H1 (cell line): ENCODE measurements around the gene RMDN2. TPM values are rescaled to one million over a fixed set of nuclear protein-coding genes. Genes with fewer than 3 reads are reported as not detected.

Source experiments
- CTCF ChIA-PET: fragments of 300-600 bp; sonication (Branson Sonifier 250); formaldehyde crosslinking; loops from one replicate; lab custom pipeline; 2021; ENCODE audit not compliant: partially characterized antibody; lab: Charles Lee
- POLR2A ChIA-PET: fragments of 300-600 bp; sonication (Branson Sonifier 250); formaldehyde crosslinking; loops from one replicate; lab custom pipeline; 2021; ENCODE audit warnings: inconsistent platforms; ENCODE audit not compliant: partially characterized antibody; lab: Charles Lee
- DNase-seq, 2 experiments: peaks; one replicate each; pipeline versions ENCODE4 v3.0.0 to v3.0.0-alpha.2; 2010 to 2022; ENCODE audit warnings: low spot score in 2 of 2, low read depth in 1 of 2, mixed read lengths in 1 of 2
- FAIRE-seq: peaks from 2 replicates; lab custom pipeline; 2011; peaks lifted over from hg19 to GRCh38; lab: Jason Lieb, UNC
- H2AFZ ChIP-seq: 2 replicates; pipeline ENCODE4 v1.8.1; 2012; ENCODE audit warnings: low read length, inconsistent platforms
- H2AK5ac ChIP-seq: 2 replicates; pipeline ENCODE4 v1.6.1; 2013; ENCODE audit warnings: low read depth, low read length
- H2BK120ac ChIP-seq: replicated peaks from 2 replicates; pipeline ENCODE3; 2013; ENCODE audit warnings: low read depth, low read length, inconsistent platforms
- H2BK12ac ChIP-seq: 2 replicates; pipeline ENCODE4 v1.6.1; 2013; ENCODE audit warnings: low read depth, low read length
- H2BK15ac ChIP-seq: 2 replicates; pipeline ENCODE4 v1.6.1; 2013; ENCODE audit warnings: low read length
- H2BK20ac ChIP-seq: 2 replicates; pipeline ENCODE4 v1.6.1; 2013; ENCODE audit warnings: low read length
- H2BK5ac ChIP-seq: 2 replicates; pipeline ENCODE4 v1.6.1; 2013; ENCODE audit warnings: low read depth, low read length
- H3K14ac ChIP-seq: 2 replicates; pipeline ENCODE4 v1.6.1; 2013; ENCODE audit warnings: inconsistent platforms; ENCODE audit not compliant: insufficient read length
- H3K18ac ChIP-seq: 2 replicates; pipeline ENCODE4 v1.6.1; 2013; ENCODE audit warnings: low read length; ENCODE audit errors: extremely low read depth
- H3K23ac ChIP-seq: 2 replicates; pipeline ENCODE4 v1.6.1; 2013; ENCODE audit warnings: inconsistent platforms; ENCODE audit not compliant: insufficient read length
- H3K23me2 ChIP-seq: 2 replicates; pipeline ENCODE4 v1.6.1; 2013; ENCODE audit warnings: low read depth, low read length
- H3K27ac ChIP-seq: 2 replicates; pipeline ENCODE4 v1.6.1; 2011; ENCODE audit warnings: low read depth, low read length, inconsistent platforms
- H3K27me3 ChIP-seq, 4 experiments: replicated peaks in 1 of 4; 1 replicate in 1 of 4; 2 replicates in 3 of 4; pipeline versions ENCODE4 v1.6.1 to v1.8.1; 2011 to 2013; ENCODE audit warnings: low read length in 3 of 4, mild to moderate bottlenecking in 3 of 4, inconsistent platforms in 2 of 4, mixed read lengths in 2 of 4, moderate library complexity in 1 of 4; ENCODE audit not compliant: control insufficient read depth in 3 of 4, insufficient read depth in 3 of 4; ENCODE audit errors: extremely low read depth in 1 of 4
- H3K36me3 ChIP-seq, 4 experiments: 2 replicates each; pipeline versions ENCODE4 v1.6.1 to v1.8.1; 2011 to 2013; ENCODE audit warnings: mild to moderate bottlenecking in 4 of 4, low read length in 3 of 4, moderate library complexity in 2 of 4, control low read depth in 1 of 4, inconsistent platforms in 1 of 4; ENCODE audit not compliant: insufficient read depth in 4 of 4, control insufficient read depth in 2 of 4
- H3K4ac ChIP-seq: replicated peaks from 2 replicates; pipeline ENCODE3; 2013; ENCODE audit warnings: low read length, low read depth, mixed read lengths, inconsistent platforms; ENCODE audit not compliant: insufficient read length
- H3K4me1 ChIP-seq, 4 experiments: replicated peaks in 1 of 4; 1 replicate in 1 of 4; 2 replicates in 3 of 4; pipeline versions ENCODE4 v1.6.1 to v1.8.1; 2011 to 2013; ENCODE audit warnings: low read length in 3 of 4, inconsistent platforms in 2 of 4, mixed read lengths in 1 of 4; ENCODE audit not compliant: insufficient read depth in 4 of 4, control insufficient read depth in 3 of 4
- H3K4me2 ChIP-seq, 2 experiments: 2 replicates each; pipeline versions ENCODE4 v1.6.1 to v1.8.1; 2011 to 2013; ENCODE audit warnings: low read depth in 2 of 2, low read length in 2 of 2, control low read depth in 1 of 2, inconsistent platforms in 1 of 2, mild to moderate bottlenecking in 1 of 2; ENCODE audit not compliant: insufficient read depth in 1 of 2
- H3K4me3 ChIP-seq, 4 experiments: fragments of 200-600, 300-600 bp in 1 of 4; sonication (generic), shearing (Covaris generic), sonication (Bioruptor Twin) in 1 of 4; 2 replicates each; pipeline versions ENCODE4 v1.5.1 to v1.8.1; 2011 to 2016; ENCODE audit warnings: low read length in 4 of 4, low read depth in 3 of 4, control low read depth in 2 of 4, inconsistent platforms in 2 of 4, mild to moderate bottlenecking in 2 of 4, mixed read lengths in 1 of 4, moderate library complexity in 1 of 4; ENCODE audit not compliant: insufficient read depth in 2 of 4; ENCODE audit errors: extremely low read depth in 1 of 4
- H3K56ac ChIP-seq: replicated peaks from 2 replicates; pipeline ENCODE3; 2013; ENCODE audit warnings: low read depth, mild to moderate bottlenecking, mixed read lengths, low read length, inconsistent platforms; ENCODE audit not compliant: insufficient read length
- H3K79me1 ChIP-seq: 2 replicates; pipeline ENCODE4 v1.6.1; 2013; ENCODE audit warnings: low read depth, low read length, control low read depth
- H3K79me2 ChIP-seq, 2 experiments: 2 replicates each; pipeline versions ENCODE4 v1.6.1 to v1.8.1; 2012 to 2013; ENCODE audit warnings: low read length in 2 of 2, mild to moderate bottlenecking in 2 of 2, inconsistent platforms in 1 of 2; ENCODE audit not compliant: insufficient read depth in 2 of 2, control insufficient read depth in 1 of 2
- H3K9ac ChIP-seq, 4 experiments: replicated peaks in 1 of 4; 1 replicate in 1 of 4; 2 replicates in 3 of 4; pipeline versions ENCODE4 v1.6.1 to v1.8.1; 2011 to 2013; ENCODE audit warnings: low read depth in 3 of 4, low read length in 3 of 4, control low read depth in 2 of 4, mild to moderate bottlenecking in 2 of 4, moderate library complexity in 2 of 4, inconsistent platforms in 1 of 4; ENCODE audit errors: extremely low read depth in 1 of 4
- H3K9me3 ChIP-seq, 2 experiments: 2 replicates each; pipeline versions ENCODE4 v1.6.1 to v1.8.1; 2012 to 2013; ENCODE audit warnings: mild to moderate bottlenecking in 2 of 2, moderate library complexity in 2 of 2, control low read depth in 1 of 2, inconsistent platforms in 1 of 2, low read depth in 1 of 2, low read length in 1 of 2, mixed read lengths in 1 of 2; ENCODE audit not compliant: insufficient read depth in 2 of 2
- H4K20me1 ChIP-seq, 2 experiments: replicated peaks in 1 of 2; 2 replicates each; pipeline versions ENCODE3 to v1.8.1; 2011 to 2013; ENCODE audit warnings: inconsistent platforms in 2 of 2, low read length in 2 of 2, mild to moderate bottlenecking in 1 of 2; ENCODE audit not compliant: insufficient read depth in 2 of 2, control insufficient read depth in 1 of 2
- H4K5ac ChIP-seq: 2 replicates; pipeline ENCODE4 v1.6.1; 2013; ENCODE audit warnings: low read length, low read depth, mixed read lengths, inconsistent platforms; ENCODE audit not compliant: insufficient read length
- H4K8ac ChIP-seq: 2 replicates; pipeline ENCODE4 v1.8.0; 2013; ENCODE audit warnings: mild to moderate bottlenecking, moderate library complexity, low read length, inconsistent platforms; ENCODE audit not compliant: insufficient read depth; ENCODE audit errors: extremely low read depth
- H4K91ac ChIP-seq: replicated peaks from 2 replicates; pipeline ENCODE3; 2013; ENCODE audit warnings: low read length, mixed read lengths, inconsistent platforms; ENCODE audit not compliant: insufficient read length
- NANOG ChIP-seq: IDR thresholded peaks from 2 replicates; pipeline ENCODE4 v1.6.1; 2011; ENCODE audit warnings: low read length, low read depth, mild to moderate bottlenecking, inconsistent platforms; ENCODE audit not compliant: insufficient read depth, poor library complexity, severe bottlenecking
- RAD21 ChIP-seq, 2 experiments: IDR thresholded peaks in 1 of 2; conservative IDR thresholded peaks in 1 of 2; 2 replicates each; pipeline ENCODE4 v1.6.1; 2011; ENCODE audit warnings: low read depth in 2 of 2, low read length in 2 of 2, improper control_type of control experiment in 1 of 2, inconsistent platforms in 1 of 2, mild to moderate bottlenecking in 1 of 2, moderate library complexity in 1 of 2
- RXRA ChIP-seq: IDR thresholded peaks from 2 replicates; pipeline ENCODE4 v1.6.1; 2011; ENCODE audit warnings: low read depth, mild to moderate bottlenecking, low read length, moderate library complexity; ENCODE audit not compliant: insufficient read depth
- polyA plus RNA-seq, 7 experiments: library from polyadenylated mRNA; depleted of rRNA in 3 of 7; stranded (reverse) in 5 of 7; unstranded in 2 of 7; fragments of >200 nt in 5 of 7; fragments of 200-250 nt in 2 of 7; gene quantifications; 1 replicate in 5 of 7; 2 replicates in 1 of 7; 4 replicates in 1 of 7; pipeline versions ENCODE4 v1.2.1 to v1.2.3, GENCODE V29; 2011 to 2013; ENCODE audit warnings: missing spikeins in 2 of 7, mixed read lengths in 2 of 7
- total RNA-seq: library from RNA; stranded (reverse); fragmentation: NEBNext Ultra II Directional; extraction: Animal tissue kit (Norgen Biotek cat#: 25700); gene quantifications from 2 replicates; pipeline ENCODE4 v1.2.1, GENCODE V29; 2021

The RMDN2 gene
- total and polyA plus RNA-seq, 2 of the 8 experiments (the other 6 are each of a cell fraction or from before 2014, with no cell fraction given) = 0.53 to 3.0 TPM

GRCh38 chr2:37984589-37984988, 59.5 kb downstream of the RMDN2 start:
- FAIRE-seq = no peak
- no peak overlapping the region for H2BK120ac ChIP-seq

More at GRCh38 chr2:37984589-37984988, 59.5 kb downstream of the RMDN2 start:
- Histone ChIP-seq H2AFZ (no peak overlapping the region), H3K79me2 (no peaks in the 10 kb centered on the region), H4K20me1 (no peaks in the 10 kb centered on the region), H2BK12ac (no peak overlapping the region)
- POLR2A ChIA-PET = no interaction called here
- peak in 1 of 2 experiments; percentile 24; a peak in 2 of 4 replicates for TF ChIP-seq RAD21 (IDR thresholded peaks at IDR 0.05 in 1 of 2, conservative IDR thresholded peaks at IDR 0.05 in 1 of 2; ENCODE audit: low read depth in 2 of 2, low read length in 2 of 2)
- TF ChIP-seq RXRA = no peak
- no peak for TF ChIP-seq NANOG
- TF ChIP-seq, all 59 proteins: peak for 1
- no peak overlapping the region for H3K18ac ChIP-seq
- H2BK20ac ChIP-seq = no peak overlapping the region
- no peaks in the 10 kb centered on the region for H3K9me3 ChIP-seq
- H3K4me1 ChIP-seq = peaks cover 0 to 3% (median 0%) of the 10 kb centered on the region in 4 experiments; a peak in 1 of 7 replicates
- H3K23me2 ChIP-seq = no peaks in the 10 kb centered on the region
- no peak overlapping the region for H3K4me3 ChIP-seq
- H4K91ac ChIP-seq = no peak overlapping the region
- H3K23ac ChIP-seq = no peak overlapping the region
- H3K27ac ChIP-seq = no peak overlapping the region
- H2AK5ac ChIP-seq = no peak overlapping the region
- H2BK15ac ChIP-seq = no peak overlapping the region
- CTCF ChIA-PET = interaction anchor here (0.6 kb wide), 4 partner anchors 53 to 847 kb away, joined by 3 to 5 read pairs (median 3); no protein-coding TSS in a partner anchor
- no peak for DNase-seq
- H3K4me2 ChIP-seq = no peak overlapping the region
- no peak overlapping the region for H3K9ac ChIP-seq
- no peaks in the 10 kb centered on the region for H3K36me3 ChIP-seq
- no peak overlapping the region for H3K14ac ChIP-seq
- peaks cover 0 to 2% (median 0%) of the 10 kb centered on the region in 4 experiments; a peak in 1 of 7 replicates for H3K27me3 ChIP-seq
- no peak overlapping the region for H4K8ac ChIP-seq
- H2BK5ac ChIP-seq = no peak overlapping the region
- H3K56ac ChIP-seq = no peak overlapping the region
- no peaks in the 10 kb centered on the region for H3K79me1 ChIP-seq
- H3K4ac ChIP-seq = no peak overlapping the region
- no peak overlapping the region for H4K5ac ChIP-seq
